ENCODE results near the gene CDIPT. TPM values are rescaled to one million over a fixed set of nuclear protein-coding genes. Genes with fewer than 3 reads are reported as not detected.
"Not testable (repeated sequence)": the region's sequence is repeated elsewhere in the genome, so short reads cannot be mapped to it uniquely, and the experiment has no call there.

Gene CDIPT, protein sequence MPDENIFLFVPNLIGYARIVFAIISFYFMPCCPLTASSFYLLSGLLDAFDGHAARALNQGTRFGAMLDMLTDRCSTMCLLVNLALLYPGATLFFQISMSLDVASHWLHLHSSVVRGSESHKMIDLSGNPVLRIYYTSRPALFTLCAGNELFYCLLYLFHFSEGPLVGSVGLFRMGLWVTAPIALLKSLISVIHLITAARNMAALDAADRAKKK
- total RNA-seq: 10 to 100 TPM; 38.1 to 64.9 (median 44.0) TPM

DNA sequence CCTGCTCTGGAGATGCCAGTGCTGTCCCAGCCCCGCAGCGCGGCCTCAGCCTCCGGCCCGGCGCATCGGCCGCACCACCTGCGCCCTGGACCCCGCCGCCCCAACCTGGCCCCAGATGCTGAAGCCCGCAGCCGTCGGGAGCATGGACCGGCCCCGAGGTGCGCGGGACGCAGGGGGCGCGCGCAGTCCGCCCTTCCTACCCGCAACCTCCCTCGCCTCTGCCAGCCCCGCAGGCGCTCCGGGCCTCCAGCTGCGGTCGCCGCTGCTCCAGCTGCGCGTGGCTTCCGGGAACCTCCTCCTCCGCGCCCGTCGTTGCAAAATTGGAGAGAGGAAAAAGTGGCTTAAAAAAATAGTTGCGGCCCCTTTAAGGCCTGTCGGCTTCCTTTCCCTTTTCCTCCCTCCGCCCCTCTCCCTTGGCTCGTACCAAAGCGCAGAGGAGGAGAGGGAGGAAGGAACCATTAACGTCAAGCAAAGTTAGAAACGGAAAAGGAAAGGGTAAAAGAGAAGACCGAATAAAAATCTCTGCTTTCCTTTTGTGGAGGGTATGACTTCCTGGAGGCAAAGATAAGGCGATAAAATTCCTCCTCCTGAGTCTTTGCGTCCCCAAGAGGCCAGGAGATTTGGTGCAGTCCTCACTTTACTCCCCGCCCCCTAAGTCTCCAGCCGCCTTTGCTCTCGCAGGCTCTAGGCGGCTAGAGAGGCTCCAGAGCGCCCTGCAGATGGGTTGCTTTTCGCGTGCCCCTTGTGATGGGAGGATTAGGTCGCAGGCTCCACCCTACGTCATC, at the start of gene CDIPT:
CDIPT (minus strand) TSS at position 343 of the 785 bp plus-strand sequence. CDS start 369 bp downstream, outside the sequence.
- peak within 1 kb of the TSS; percentile 77 to 83 (median 81) for H3K4me3 ChIP-seq
- peak within 1 kb of the TSS; percentile 98 to 99 for H3K27ac ChIP-seq
- H3K4me1 ChIP-seq (replicated peaks in 1 of 2): peaks cover 9 to 12% of the 10 kb centered on the region in 2 donors
- in situ Hi-C loops (cut with MboI; ENCODE audit: low pct_unique_long_range_greater_than_20kb in 2 of 9, low sequenced_read_pairs in 9 of 9, unreplicated experiment in 9 of 9): loop anchor here in 1 of 9 experiments (25.0 kb wide), 1 partner anchor 99 kb away; the partner anchor contains the start of genes TAOK2 and TMEM219
- WGBS, 10 experiments: 0 to 18% (median 0%) methylated on average over 1 to 16 of the region's 57 CpGs; no CpG with 5 or more reads in 2 of the 10 experiments
- ATAC-seq (replicated peaks in 6 of 8): peak; percentile 94 to 98 (median 96)

DNA sequence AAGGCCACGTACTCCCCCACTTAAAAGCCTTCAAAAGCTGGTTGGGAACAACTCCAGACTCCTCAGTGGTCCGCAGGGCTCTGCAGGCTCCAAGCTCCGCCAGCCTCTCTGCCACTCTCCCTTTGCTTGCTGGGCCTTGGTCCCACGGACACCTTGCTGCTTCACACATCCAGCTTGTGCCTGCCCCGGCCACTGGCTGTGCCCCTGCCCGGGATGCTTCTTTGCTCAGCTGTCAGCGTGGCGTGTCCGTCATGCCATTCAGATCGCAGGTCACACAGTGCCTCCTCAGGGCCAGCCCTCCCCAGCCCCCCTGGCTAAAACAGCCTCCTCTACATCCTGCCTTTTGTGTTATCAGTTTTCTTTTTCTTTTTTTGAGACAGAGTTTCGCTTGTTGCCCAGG, 49.1 kb upstream of the CDIPT start:
- 88 to 100% (median 96%) methylated on average over 1 to 7 of the region's 11 CpGs; no CpG with 5 or more reads in 6 of the 10 experiments for WGBS, 10 experiments
- in situ Hi-C loops (cut with MboI; ENCODE audit: low pct_unique_long_range_greater_than_20kb in 2 of 9, low sequenced_read_pairs in 9 of 9, unreplicated experiment in 9 of 9): loop anchor here in 1 of 9 experiments (25.0 kb wide), 1 partner anchor 100 kb away; the partner anchor contains the start of genes MAZ, MVP, PAGR1 and PRRT2
- Histone ChIP-seq H3K4me1 (replicated peaks in 1 of 2) (no peaks in the 10 kb centered on the region), H3K27ac (no peak overlapping the region), H3K4me3 (no peak overlapping the region)
- no peak for ATAC-seq (replicated peaks in 6 of 8)

DNA sequence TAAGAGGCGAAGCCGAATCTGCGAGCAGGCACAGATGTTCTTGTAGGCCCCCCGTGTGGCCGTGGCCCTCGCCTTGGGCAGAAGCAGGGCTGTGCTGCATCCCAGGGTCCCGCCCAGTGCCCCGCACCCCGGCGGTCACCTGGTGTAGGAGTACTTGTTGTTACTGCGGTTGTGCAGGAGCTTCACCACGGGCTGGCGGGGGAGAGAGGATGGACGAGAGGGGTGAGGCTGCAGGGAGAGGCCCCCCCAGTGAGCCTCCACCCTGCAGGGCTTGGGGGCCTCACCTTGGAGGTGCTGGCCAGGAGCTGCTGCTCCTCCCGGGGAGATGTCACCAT, 48.6 kb upstream of the CDIPT start:
- in situ Hi-C loops (cut with MboI; ENCODE audit: low pct_unique_long_range_greater_than_20kb in 2 of 9, low sequenced_read_pairs in 9 of 9, unreplicated experiment in 9 of 9): loop anchor here in 1 of 9 experiments (25.0 kb wide), 1 partner anchor 99 kb away; the partner anchor contains the start of genes MAZ, MVP, PAGR1 and PRRT2
- no peak overlapping the region for H3K27ac ChIP-seq
- H3K4me3 ChIP-seq: no peak overlapping the region
- peak in 1 of 8 experiments; percentile 18 for ATAC-seq (replicated peaks in 6 of 8)
- no peaks in the 10 kb centered on the region for H3K4me1 ChIP-seq (replicated peaks in 1 of 2)
- WGBS, 10 experiments: 100% methylated on average over 5 of the region's 15 CpGs; no CpG with 5 or more reads in 9 of the 10 experiments

DNA sequence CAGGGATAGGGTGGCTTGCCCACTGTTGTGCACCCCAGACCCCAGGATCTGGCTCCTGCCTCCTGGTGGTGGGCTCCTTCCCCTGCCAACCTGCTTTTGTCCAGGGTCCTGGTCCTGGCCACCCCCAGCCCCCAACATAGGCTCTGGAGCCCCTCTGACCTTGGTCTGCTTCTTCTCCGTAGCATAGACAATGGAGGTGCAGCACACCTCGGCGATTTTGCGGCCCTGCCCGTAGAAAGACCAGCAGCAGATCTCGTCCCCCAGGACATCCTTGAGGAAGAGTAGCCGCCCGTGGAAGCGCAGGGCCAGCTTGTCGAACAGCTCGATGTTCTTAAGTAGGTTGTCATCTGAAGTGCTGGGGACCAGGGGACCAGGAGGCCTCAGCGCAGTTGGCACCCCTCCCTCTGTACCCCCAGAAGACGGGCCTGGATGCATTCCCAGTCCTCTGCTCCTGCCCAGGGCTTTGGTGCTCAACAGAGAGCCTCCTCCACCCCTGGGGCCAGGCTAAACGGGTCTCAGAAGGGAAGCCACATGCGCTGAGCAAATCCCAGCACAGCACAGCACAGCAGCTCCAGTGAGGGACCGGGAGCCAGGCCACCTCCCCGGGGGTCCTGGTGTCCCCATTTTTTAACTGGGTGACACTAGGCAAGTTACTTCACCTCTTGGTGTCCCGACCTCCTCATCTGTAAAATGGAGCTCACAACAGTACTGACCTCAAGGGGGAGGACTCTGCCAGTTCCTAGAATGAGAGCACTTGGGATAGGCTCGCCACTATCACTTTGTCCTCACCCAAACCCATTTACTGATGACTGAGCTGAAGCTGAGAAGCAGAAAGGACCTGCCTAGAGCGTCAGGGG, 48.0 kb upstream of the CDIPT start:
- ATAC-seq (replicated peaks in 6 of 8): no peak
- WGBS, 10 experiments: 67 to 100% (median 92%) methylated on average over 1 to 8 of the region's 20 CpGs; no CpG with 5 or more reads in 2 of the 10 experiments

GRCh38 chr16:29909851-29910250, 46.8 kb upstream of the CDIPT start:
- WGBS, 10 experiments: 50 to 100% (median 57%) methylated on average over 1 to 3 of the region's 6 CpGs; no CpG with 5 or more reads in 6 of the 10 experiments
- in situ Hi-C loops (cut with MboI; ENCODE audit: low pct_unique_long_range_greater_than_20kb in 2 of 9, low sequenced_read_pairs in 9 of 9, unreplicated experiment in 9 of 9): loop anchor here in 1 of 9 experiments (25.0 kb wide), 1 partner anchor 98 kb away; the partner anchor contains the start of genes MAZ, MVP, PAGR1 and PRRT2
- H3K4me3 ChIP-seq; H3K27ac ChIP-seq; H3K4me1 ChIP-seq (replicated peaks in 1 of 2); ATAC-seq (replicated peaks in 6 of 8): not testable (repeated sequence)

More for the DNA sequence above, 48.0 kb upstream of the CDIPT start:
- in situ Hi-C loops (cut with MboI; ENCODE audit: low pct_unique_long_range_greater_than_20kb in 2 of 9, low sequenced_read_pairs in 9 of 9, unreplicated experiment in 9 of 9): loop anchor here in 1 of 9 experiments (25.0 kb wide), 1 partner anchor 99 kb away; the partner anchor contains the start of genes MAZ, MVP, PAGR1 and PRRT2
- no peaks in the 10 kb centered on the region for H3K4me1 ChIP-seq (replicated peaks in 1 of 2)
- H3K27ac ChIP-seq: no peak overlapping the region
- H3K4me3 ChIP-seq: no peak overlapping the region

GRCh38 chr16:29909391-29909790, 46.4 kb upstream of the CDIPT start:
- Histone ChIP-seq H3K4me1 (replicated peaks in 1 of 2) (no peaks in the 10 kb centered on the region), H3K4me3 (no peak overlapping the region), H3K27ac (no peak overlapping the region)
- no peak for ATAC-seq (replicated peaks in 6 of 8)
- WGBS, 10 experiments: 60 to 100% (median 80%) methylated on average over 1 to 2 of the region's 2 CpGs; no CpG with 5 or more reads in 3 of the 10 experiments
- in situ Hi-C loops (cut with MboI; ENCODE audit: low pct_unique_long_range_greater_than_20kb in 2 of 9, low sequenced_read_pairs in 9 of 9, unreplicated experiment in 9 of 9): loop anchor here in 1 of 9 experiments (25.0 kb wide), 1 partner anchor 97 kb away; the partner anchor contains the start of genes MAZ, MVP, PAGR1 and PRRT2

GRCh38 chr16:29908719-29909220, 45.7 kb upstream of the CDIPT start:
- Histone ChIP-seq H3K4me1 (replicated peaks in 1 of 2) (no peaks in the 10 kb centered on the region), H3K27ac (no peak overlapping the region), H3K4me3 (no peak overlapping the region)
- WGBS, 10 experiments: 80 to 100% (median 93%) methylated on average over 1 to 2 of the region's 2 CpGs; no CpG with 5 or more reads in 4 of the 10 experiments
- in situ Hi-C loops (cut with MboI; ENCODE audit: low pct_unique_long_range_greater_than_20kb in 2 of 9, low sequenced_read_pairs in 9 of 9, unreplicated experiment in 9 of 9): loop anchor here in 1 of 9 experiments (25.0 kb wide), 1 partner anchor 96 kb away; the partner anchor contains the start of genes MAZ, MVP, PAGR1 and PRRT2
- ATAC-seq (replicated peaks in 6 of 8): no peak

- Histone ChIP-seq H3K4me3 (no peak overlapping the region), H3K27ac (no peak overlapping the region), H3K4me1 (replicated peaks in 1 of 2) (no peaks in the 10 kb centered on the region)
- in situ Hi-C loops (cut with MboI; ENCODE audit: low pct_unique_long_range_greater_than_20kb in 2 of 9, low sequenced_read_pairs in 9 of 9, unreplicated experiment in 9 of 9): loop anchor here in 1 of 9 experiments (25.0 kb wide), 1 partner anchor 96 kb away; the partner anchor contains the start of genes MAZ, MVP, PAGR1 and PRRT2
- WGBS, 10 experiments: 17 to 100% (median 58%) methylated on average over 1 to 2 of the region's 2 CpGs; no CpG with 5 or more reads in 2 of the 10 experiments
- no peak for ATAC-seq (replicated peaks in 6 of 8)
Observed at GRCh38 chr16:29907973-29908372, 44.9 kb upstream of the CDIPT start.

GRCh38 chr16:29906520-29907244, 43.7 kb upstream of the CDIPT start:
- Histone ChIP-seq H3K27ac (no peak overlapping the region), H3K4me1 (replicated peaks in 1 of 2) (peaks cover 2 to 9% of the 10 kb centered on the region in 2 donors), H3K4me3 (no peak overlapping the region)
- peak in 2 of 8 experiments; percentile 7 to 21 for ATAC-seq (replicated peaks in 6 of 8)
- in situ Hi-C loops (cut with MboI; ENCODE audit: low pct_unique_long_range_greater_than_20kb in 2 of 9, low sequenced_read_pairs in 9 of 9, unreplicated experiment in 9 of 9): loop anchor here in 1 of 9 experiments (25.0 kb wide), 1 partner anchor 94 kb away; the partner anchor contains the start of genes MAZ, MVP, PAGR1 and PRRT2
- whole genome bisulfite sequencing, 10 experiments: 73 to 100% (median 85%) methylated on average over 1 to 18 of the region's 23 CpGs; no CpG with 5 or more reads in 4 of the 10 experiments

GRCh38 chr16:29905668-29906067, 42.6 kb upstream of the CDIPT start:
- H3K4me3 ChIP-seq: no peak overlapping the region
- in situ Hi-C loops (cut with MboI; ENCODE audit: low pct_unique_long_range_greater_than_20kb in 2 of 9, low sequenced_read_pairs in 9 of 9, unreplicated experiment in 9 of 9): loop anchor here in 1 of 9 experiments (25.0 kb wide), 1 partner anchor 93 kb away; the partner anchor contains the start of genes MAZ, MVP, PAGR1 and PRRT2
- H3K4me1 ChIP-seq (replicated peaks in 1 of 2): peaks cover 5 to 11% of the 10 kb centered on the region in 2 donors
- 40 to 93% (median 88%) methylated on average over 1 to 9 of the region's 13 CpGs; no CpG with 5 or more reads in 4 of the 10 experiments for WGBS, 10 experiments
- H3K27ac ChIP-seq: no peak overlapping the region
- no peak for ATAC-seq (replicated peaks in 6 of 8)

- in situ Hi-C loops (cut with MboI; ENCODE audit: low pct_unique_long_range_greater_than_20kb in 2 of 9, low sequenced_read_pairs in 9 of 9, unreplicated experiment in 9 of 9): loop anchor here in 1 of 9 experiments (25.0 kb wide), 1 partner anchor 93 kb away; the partner anchor contains the start of genes MAZ, MVP, PAGR1 and PRRT2
- no peak overlapping the region for H3K4me3 ChIP-seq
- H3K27ac ChIP-seq: no peak overlapping the region
- WGBS, 10 experiments: 85 to 100% (median 100%) methylated on average over 1 to 7 of the region's 7 CpGs; no CpG with 5 or more reads in 4 of the 10 experiments
- peaks cover 5 to 11% of the 10 kb centered on the region in 2 donors for H3K4me1 ChIP-seq (replicated peaks in 1 of 2)
- no peak for ATAC-seq (replicated peaks in 6 of 8)
Observed at GRCh38 chr16:29904947-29905346, 41.9 kb upstream of the CDIPT start.
